Measurements from ENCODE around the gene SERPINA5. TPM values are rescaled to one million over a fixed set of nuclear protein-coding genes. Genes with fewer than 3 reads are reported as not detected.

The SERPINA5 gene
- total and polyA plus RNA-seq, 2 of the 8 experiments (the other 6 are each of a cell fraction or from before 2014, with no cell fraction given): 1.8 to 1.9 TPM

GRCh38 chr14:94561656-94562010, 19.6 kb upstream of the SERPINA5 start:
- no peak overlapping the region for H2BK12ac ChIP-seq (ENCODE audit: low read depth, low read length)
- no peak overlapping the region for H2BK15ac ChIP-seq (ENCODE audit: low read length)
- no peak overlapping the region for H3K4ac ChIP-seq (replicated peaks; ENCODE audit: insufficient read length, low read depth, low read length)
- H3K27me3 ChIP-seq (replicated peaks in 1 of 4; ENCODE audit: control insufficient read depth in 3 of 4, extremely low read depth in 1 of 4, insufficient read depth in 3 of 4, low read length in 3 of 4): no peaks in the 10 kb centered on the region
- no peak overlapping the region for H3K56ac ChIP-seq (replicated peaks; ENCODE audit: insufficient read length, low read depth, low read length)
- H3K4me3 ChIP-seq (ENCODE audit: extremely low read depth in 1 of 4, insufficient read depth in 2 of 4, low read depth in 3 of 4, low read length in 4 of 4): no peak overlapping the region
- WGBS, 2 experiments (ENCODE audit: extremely low coverage in 1 of 2, insufficient coverage in 1 of 2, insufficient read length in 1 of 2, insufficient replicate concordance in 2 of 2, low coverage in 1 of 2, low lambda C conversion rate in 2 of 2, missing lambda C conversion rate in 1 of 2): 69% methylated on average over 7 of the region's 7 CpGs; no CpG with 5 or more reads in 1 of the 2 experiments
- H2BK5ac ChIP-seq (ENCODE audit: low read depth, low read length): no peak overlapping the region
- DNase-seq (ENCODE audit: low read depth in 1 of 2, low spot score in 2 of 2) (no peak), FAIRE-seq (no peak)
- no peak overlapping the region for H3K23ac ChIP-seq (ENCODE audit: insufficient read length)
- H3K27ac ChIP-seq (ENCODE audit: low read depth, low read length): no peak overlapping the region
- H3K79me1 ChIP-seq (ENCODE audit: low read depth, low read length): no peaks in the 10 kb centered on the region
- no peak overlapping the region for H3K14ac ChIP-seq (ENCODE audit: insufficient read length)
- H3K36me3 ChIP-seq (ENCODE audit: control insufficient read depth in 2 of 4, insufficient read depth in 4 of 4, low read length in 3 of 4): no peaks in the 10 kb centered on the region
- no peak overlapping the region for H4K8ac ChIP-seq (ENCODE audit: extremely low read depth, insufficient read depth, low read length)
- no peaks in the 10 kb centered on the region for H3K23me2 ChIP-seq (ENCODE audit: low read depth, low read length)
- H3K79me2 ChIP-seq (ENCODE audit: control insufficient read depth in 1 of 2, insufficient read depth in 2 of 2, low read length in 2 of 2): no peaks in the 10 kb centered on the region
- H2BK120ac ChIP-seq (replicated peaks; ENCODE audit: low read depth, low read length): no peak overlapping the region
- POLR2A ChIA-PET (ENCODE audit: partially characterized antibody): no interaction called here
- H3K9me3 ChIP-seq (ENCODE audit: insufficient read depth in 2 of 2, low read depth in 1 of 2, low read length in 1 of 2): no peaks in the 10 kb centered on the region
- CTCF ChIA-PET (ENCODE audit: partially characterized antibody): interaction anchor here (0.8 to 3.1 kb wide), 8 partner anchors 13 to 128 kb away, joined by 3 to 18 read pairs (median 4); partner anchors contain the start of gene SERPINA5
- H2AFZ ChIP-seq (ENCODE audit: low read length): no peak overlapping the region
- H3K18ac ChIP-seq (ENCODE audit: extremely low read depth, low read length): no peak overlapping the region
- no peak overlapping the region for H2BK20ac ChIP-seq (ENCODE audit: low read length)
- no peak for TF ChIP-seq SIX5 (IDR thresholded peaks at IDR 0.05; ENCODE audit: low read depth, low read length)
- TF ChIP-seq HDAC2 (IDR thresholded peaks at IDR 0.05; ENCODE audit: borderline replicate concordance in 1 of 2, low read depth in 2 of 2, low read length in 2 of 2): no peak
- TF ChIP-seq CEBPB (IDR thresholded peaks at IDR 0.05; ENCODE audit: low read depth, low read length): no peak
- no peak for TF ChIP-seq ZNF274 (IDR thresholded peaks at IDR 0.05; ENCODE audit: borderline replicate concordance, extremely low read depth, low read length)
- no peak for TF ChIP-seq JUND (IDR thresholded peaks at IDR 0.05; ENCODE audit: low read length)
- TF ChIP-seq RFX5 (IDR thresholded peaks at IDR 0.05; ENCODE audit: borderline replicate concordance, low read depth, low read length): no peak
- no peak overlapping the region for H4K5ac ChIP-seq (ENCODE audit: insufficient read length, low read depth, low read length)
- no peak overlapping the region for H3K9ac ChIP-seq (replicated peaks in 1 of 4; ENCODE audit: extremely low read depth in 1 of 4, low read depth in 3 of 4, low read length in 3 of 4)
- no peak overlapping the region for H4K91ac ChIP-seq (replicated peaks; ENCODE audit: insufficient read length, low read length)
- no peak overlapping the region for H2AK5ac ChIP-seq (ENCODE audit: low read depth, low read length)
- no peaks in the 10 kb centered on the region for H4K20me1 ChIP-seq (replicated peaks in 1 of 2; ENCODE audit: control insufficient read depth in 1 of 2, insufficient read depth in 2 of 2, low read length in 2 of 2)
- no peaks in the 10 kb centered on the region for H3K4me1 ChIP-seq (replicated peaks in 1 of 4; ENCODE audit: control insufficient read depth in 3 of 4, insufficient read depth in 4 of 4, low read length in 3 of 4)
- H3K4me2 ChIP-seq (ENCODE audit: insufficient read depth in 1 of 2, low read depth in 2 of 2, low read length in 2 of 2): no peak overlapping the region

Measured in H1 (cell line).